SK-N-SH (cell line): ENCODE results near the gene NSL1. TPM values are rescaled to one million over a fixed set of nuclear protein-coding genes. Genes with fewer than 3 reads are reported as not detected.

Source experiments
- CTCF ChIA-PET: fragments of 300-600, 350-600 bp; formaldehyde crosslinking; extraction: SDS; loops from one replicate; lab custom pipeline; 2021; lab: Yijun Ruan, JAX
- POLR2A ChIA-PET: fragments of 350-600 bp; sonication (Branson Sonifier 250); formaldehyde crosslinking; extraction: SDS; loops from one replicate; lab custom pipeline; 2020; ENCODE audit warnings: antibody characterized with exemption, inconsistent platforms; lab: Yijun Ruan, JAX
- DNase-seq: peaks from one replicate; pipeline ENCODE4 v3.0.0; 2012
- H2AFZ ChIP-seq: fragments of 200-600 bp; sonication (generic); 2 replicates; pipeline ENCODE4 v1.8.1; 2016; ENCODE audit warnings: antibody characterized with exemption, mild to moderate bottlenecking, low read depth
- H3F3A ChIP-seq: fragments of 200-600 bp; sonication (generic); replicated peaks from 2 replicates; pipeline ENCODE3; 2016; ENCODE audit warnings: antibody characterized with exemption, mild to moderate bottlenecking; ENCODE audit not compliant: insufficient read depth
- H3K27ac ChIP-seq, 2 experiments: fragments of 200-500 bp in 1 of 2; fragments of 200-600 bp in 1 of 2; sonication (Bioruptor generic) in 1 of 2; sonication (generic), shearing (Covaris generic) in 1 of 2; 2 replicates each; pipeline versions ENCODE4 v1.5.1 to v1.6.1; 2014 to 2016; ENCODE audit warnings: low read depth in 2 of 2, inconsistent platforms in 1 of 2, low read length in 1 of 2, mild to moderate bottlenecking in 1 of 2, mixed read lengths in 1 of 2
- H3K27me3 ChIP-seq: fragments of 200-600 bp; sonication (generic), shearing (Covaris generic); 2 replicates; pipeline ENCODE4 v1.6.1; 2016; ENCODE audit warnings: mixed run types; ENCODE audit not compliant: insufficient read depth
- H3K36me3 ChIP-seq, 2 experiments: fragments of 200-500 bp in 1 of 2; fragments of 200-600 bp in 1 of 2; sonication (Bioruptor generic) in 1 of 2; sonication (generic) in 1 of 2; replicated peaks in 1 of 2; 2 replicates each; pipeline versions ENCODE3 to v1.5.1; 2014 to 2016; ENCODE audit warnings: low read length in 1 of 2, mild to moderate bottlenecking in 1 of 2; ENCODE audit not compliant: insufficient read depth in 2 of 2, control insufficient read depth in 1 of 2
- H3K4me1 ChIP-seq, 2 experiments: fragments of 200-500 bp in 1 of 2; fragments of 200-600 bp in 1 of 2; sonication (Bioruptor generic) in 1 of 2; sonication (generic), shearing (Covaris generic) in 1 of 2; 2 replicates each; pipeline versions ENCODE4 v1.5.1 to v1.6.1; 2014 to 2016; ENCODE audit warnings: low read depth in 1 of 2, low read length in 1 of 2, mixed run types in 1 of 2; ENCODE audit not compliant: insufficient read depth in 2 of 2, control insufficient read depth in 1 of 2
- H3K4me2 ChIP-seq: fragments of 200-600 bp; sonication (generic), shearing (Covaris generic); 2 replicates; pipeline ENCODE4 v1.6.1; 2017; ENCODE audit warnings: mixed run types
- H3K4me3 ChIP-seq, 2 experiments: fragments of 200-500 bp in 1 of 2; fragments of 200-600 bp in 1 of 2; sonication (Bioruptor generic) in 1 of 2; sonication (generic), shearing (Covaris generic) in 1 of 2; 2 replicates each; pipeline versions ENCODE4 v1.5.1 to v1.8.1; 2014 to 2016; ENCODE audit warnings: low read depth in 2 of 2, inconsistent platforms in 1 of 2, low read length in 1 of 2, mild to moderate bottlenecking in 1 of 2, mixed read lengths in 1 of 2, moderate library complexity in 1 of 2
- H3K79me2 ChIP-seq: fragments of 200-600 bp; sonication (generic); 2 replicates; pipeline ENCODE4 v1.8.1; 2017; ENCODE audit warnings: mild to moderate bottlenecking; ENCODE audit not compliant: insufficient read depth
- H3K9ac ChIP-seq: fragments of 200-600 bp; sonication (generic); 2 replicates; pipeline ENCODE4 v1.6.1; 2017; ENCODE audit warnings: mixed run types
- H3K9me2 ChIP-seq: fragments of 200-600 bp; sonication (generic); 2 replicates; pipeline ENCODE4 v1.6.1; 2017; ENCODE audit warnings: mixed run types
- H3K9me3 ChIP-seq: fragments of 200-600 bp; sonication (generic); 2 replicates; pipeline ENCODE4 v1.6.1; 2017; ENCODE audit warnings: mixed run types, mild to moderate bottlenecking, moderate library complexity
- H4K20me1 ChIP-seq: fragments of 200-600 bp; sonication (generic); 2 replicates; pipeline ENCODE4 v1.6.1; 2017; ENCODE audit warnings: mild to moderate bottlenecking, mixed run types; ENCODE audit not compliant: insufficient read depth
- ELF1 ChIP-seq: IDR thresholded peaks from 2 replicates; pipeline ENCODE4 v1.4.0; 2012
- GATA2 ChIP-seq: sonication (generic); formaldehyde crosslinking; IDR thresholded peaks from 2 replicates; pipeline ENCODE4 v1.5.0; 2020; ENCODE audit warnings: mild to moderate bottlenecking, missing genetic modification reagents
- MXI1 ChIP-seq: IDR thresholded peaks from 2 replicates; pipeline ENCODE4 v1.6.1; 2012; ENCODE audit warnings: mild to moderate bottlenecking, low read depth, low read length, improper control_type of control experiment
- SMC3 ChIP-seq: IDR thresholded peaks from 2 replicates; pipeline ENCODE4 v1.6.1; 2012; ENCODE audit warnings: low read depth, low read length, improper control_type of control experiment
- WGBS: methylation state at CpG from one replicate; pipeline ENCODE4 v1.1.6; 2017; ENCODE audit warnings: low lambda C conversion rate; 5-methylcytosine and 5-hydroxymethylcytosine counted together
- polyA plus RNA-seq, 3 experiments: library from polyadenylated mRNA; depleted of rRNA; stranded (reverse); fragments of >200 nt; gene quantifications; 2 replicates each; pipeline ENCODE4 v1.2.3, GENCODE V29; 2012
- TF ChIP-seq, protein P1 (sequence below): fragments of 200-600 bp; sonication (generic); IDR thresholded peaks from 2 replicates; pipeline ENCODE4 v1.6.1; 2017; ENCODE audit warnings: antibody characterized with exemption, mild to moderate bottlenecking, moderate library complexity
- TF ChIP-seq, protein P2 (sequence below): IDR thresholded peaks from 2 replicates; pipeline ENCODE4 v1.6.1; 2012; ENCODE audit warnings: mild to moderate bottlenecking, low read depth, low read length, moderate library complexity

NSL1 gene
- polyA plus RNA-seq, 1 of the 3 experiments (the other 2 are of a cell fraction), result 22.5 TPM

- WGBS, result 66% methylated on average over 2 of the region's 2 CpGs
- Histone ChIP-seq H3K4me1 (no peaks in the 10 kb centered on the region), H3K9ac (no peak overlapping the region), H3K36me3 (no peaks in the 10 kb centered on the region), H2AFZ (no peak overlapping the region), H3K9me2 (no peaks in the 10 kb centered on the region), H3K4me2 (no peak overlapping the region), H3K4me3 (no peak overlapping the region), H3K27ac (no peak overlapping the region), H3K27me3 (no peaks in the 10 kb centered on the region), H4K20me1 (no peaks in the 10 kb centered on the region), H3F3A (no peaks in the 10 kb centered on the region), H3K79me2 (no peaks in the 10 kb centered on the region), H3K9me3 (no peaks in the 10 kb centered on the region)
- POLR2A ChIA-PET, result interaction anchor here (0.5 kb wide), 1 partner anchor 670 kb away, joined by 3 read pairs; no protein-coding TSS in a partner anchor
- no peak for DNase-seq
- CTCF ChIA-PET, result interaction anchor here (1.1 to 2.3 kb wide), 2 partner anchors 13 to 79 kb away, joined by 6 read pairs; no protein-coding TSS in a partner anchor
- TF ChIP-seq, protein P1, sequence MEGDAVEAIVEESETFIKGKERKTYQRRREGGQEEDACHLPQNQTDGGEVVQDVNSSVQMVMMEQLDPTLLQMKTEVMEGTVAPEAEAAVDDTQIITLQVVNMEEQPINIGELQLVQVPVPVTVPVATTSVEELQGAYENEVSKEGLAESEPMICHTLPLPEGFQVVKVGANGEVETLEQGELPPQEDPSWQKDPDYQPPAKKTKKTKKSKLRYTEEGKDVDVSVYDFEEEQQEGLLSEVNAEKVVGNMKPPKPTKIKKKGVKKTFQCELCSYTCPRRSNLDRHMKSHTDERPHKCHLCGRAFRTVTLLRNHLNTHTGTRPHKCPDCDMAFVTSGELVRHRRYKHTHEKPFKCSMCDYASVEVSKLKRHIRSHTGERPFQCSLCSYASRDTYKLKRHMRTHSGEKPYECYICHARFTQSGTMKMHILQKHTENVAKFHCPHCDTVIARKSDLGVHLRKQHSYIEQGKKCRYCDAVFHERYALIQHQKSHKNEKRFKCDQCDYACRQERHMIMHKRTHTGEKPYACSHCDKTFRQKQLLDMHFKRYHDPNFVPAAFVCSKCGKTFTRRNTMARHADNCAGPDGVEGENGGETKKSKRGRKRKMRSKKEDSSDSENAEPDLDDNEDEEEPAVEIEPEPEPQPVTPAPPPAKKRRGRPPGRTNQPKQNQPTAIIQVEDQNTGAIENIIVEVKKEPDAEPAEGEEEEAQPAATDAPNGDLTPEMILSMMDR, result no peak
- TF ChIP-seq GATA2, result no peak
These were observed 36.8 kb upstream of the NSL1 start for GRCh38 chr1:212828395-212828794.

DNA sequence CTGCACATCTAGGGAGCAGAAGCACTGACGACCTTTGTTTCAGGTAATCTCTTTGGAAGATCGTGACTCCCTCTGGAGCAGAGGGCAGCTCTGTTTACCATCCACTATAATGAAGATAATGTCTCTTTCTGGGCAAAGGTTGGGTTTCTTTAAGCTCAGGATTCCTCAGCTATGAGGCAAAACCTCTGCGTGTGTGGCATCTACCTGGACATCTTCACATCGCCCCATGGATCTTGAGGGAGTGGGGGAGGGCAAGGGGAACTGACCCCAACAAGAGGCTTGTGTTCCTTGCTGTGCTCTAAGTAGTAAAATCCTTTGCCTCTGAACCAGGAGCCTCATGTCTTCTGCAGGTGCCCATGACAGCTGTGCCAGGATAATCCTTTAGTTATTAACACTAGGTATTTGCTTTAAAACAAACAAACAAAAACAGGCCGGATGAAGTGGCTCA is 36.3 kb upstream of the NSL1 start:
- H3F3A ChIP-seq, result no peaks in the 10 kb centered on the region
- no peak for TF ChIP-seq MXI1
- TF ChIP-seq ELF1, result no peak
- no peak for TF ChIP-seq SMC3
- TF ChIP-seq, protein P2, sequence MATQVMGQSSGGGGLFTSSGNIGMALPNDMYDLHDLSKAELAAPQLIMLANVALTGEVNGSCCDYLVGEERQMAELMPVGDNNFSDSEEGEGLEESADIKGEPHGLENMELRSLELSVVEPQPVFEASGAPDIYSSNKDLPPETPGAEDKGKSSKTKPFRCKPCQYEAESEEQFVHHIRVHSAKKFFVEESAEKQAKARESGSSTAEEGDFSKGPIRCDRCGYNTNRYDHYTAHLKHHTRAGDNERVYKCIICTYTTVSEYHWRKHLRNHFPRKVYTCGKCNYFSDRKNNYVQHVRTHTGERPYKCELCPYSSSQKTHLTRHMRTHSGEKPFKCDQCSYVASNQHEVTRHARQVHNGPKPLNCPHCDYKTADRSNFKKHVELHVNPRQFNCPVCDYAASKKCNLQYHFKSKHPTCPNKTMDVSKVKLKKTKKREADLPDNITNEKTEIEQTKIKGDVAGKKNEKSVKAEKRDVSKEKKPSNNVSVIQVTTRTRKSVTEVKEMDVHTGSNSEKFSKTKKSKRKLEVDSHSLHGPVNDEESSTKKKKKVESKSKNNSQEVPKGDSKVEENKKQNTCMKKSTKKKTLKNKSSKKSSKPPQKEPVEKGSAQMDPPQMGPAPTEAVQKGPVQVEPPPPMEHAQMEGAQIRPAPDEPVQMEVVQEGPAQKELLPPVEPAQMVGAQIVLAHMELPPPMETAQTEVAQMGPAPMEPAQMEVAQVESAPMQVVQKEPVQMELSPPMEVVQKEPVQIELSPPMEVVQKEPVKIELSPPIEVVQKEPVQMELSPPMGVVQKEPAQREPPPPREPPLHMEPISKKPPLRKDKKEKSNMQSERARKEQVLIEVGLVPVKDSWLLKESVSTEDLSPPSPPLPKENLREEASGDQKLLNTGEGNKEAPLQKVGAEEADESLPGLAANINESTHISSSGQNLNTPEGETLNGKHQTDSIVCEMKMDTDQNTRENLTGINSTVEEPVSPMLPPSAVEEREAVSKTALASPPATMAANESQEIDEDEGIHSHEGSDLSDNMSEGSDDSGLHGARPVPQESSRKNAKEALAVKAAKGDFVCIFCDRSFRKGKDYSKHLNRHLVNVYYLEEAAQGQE, result no peak
- H3K4me1 ChIP-seq, result no peaks in the 10 kb centered on the region
- no peak overlapping the region for H2AFZ ChIP-seq
- 49% methylated on average over 5 of the region's 5 CpGs for WGBS
- H3K9me3 ChIP-seq, result no peaks in the 10 kb centered on the region
- no peaks in the 10 kb centered on the region for H3K36me3 ChIP-seq
- no peak overlapping the region for H3K9ac ChIP-seq
- no peaks in the 10 kb centered on the region for H3K27me3 ChIP-seq
- no peak overlapping the region for H3K27ac ChIP-seq
- no peaks in the 10 kb centered on the region for H3K9me2 ChIP-seq
- H3K79me2 ChIP-seq, result no peaks in the 10 kb centered on the region
- POLR2A ChIA-PET, result no interaction called here
- no peaks in the 10 kb centered on the region for H4K20me1 ChIP-seq
- no peak for DNase-seq
- CTCF ChIA-PET, result interaction anchor here (1.1 to 2.3 kb wide), 2 partner anchors 13 to 78 kb away, joined by 6 read pairs; no protein-coding TSS in a partner anchor
- H3K4me2 ChIP-seq, result no peak overlapping the region
- H3K4me3 ChIP-seq, result no peak overlapping the region
